ENCODE data around the gene CEP135. TPM values are rescaled to one million over a fixed set of nuclear protein-coding genes. Genes with fewer than 3 reads are reported as not detected.
"Not testable (repeated sequence)": the region's sequence is repeated elsewhere in the genome, so short reads cannot be mapped to it uniquely, and the experiment has no call there.

Gene CEP135
- polyA plus RNA-seq, 1 of the 3 experiments (the other 2 are of a cell fraction): 1.6 TPM

GRCh38 chr4:55932511-55932910 lies 16.2 kb upstream of the CEP135 start:
- no peak overlapping the region for H3K9ac ChIP-seq
- ChIA-PET CTCF (interaction anchor here (0.9 to 4.8 kb wide), 3 partner anchors 16 to 207 kb away, joined by 3 to 33 read pairs (median 5); partner anchors contain the start of gene CEP135), POLR2A (no interaction called here)
- H3K79me2 ChIP-seq (ENCODE audit: insufficient read depth): no peaks in the 10 kb centered on the region
- H3F3A ChIP-seq (replicated peaks; ENCODE audit: insufficient read depth): no peaks in the 10 kb centered on the region
- no peak for DNase-seq
- H3K36me3 ChIP-seq (replicated peaks in 1 of 2; ENCODE audit: control insufficient read depth in 1 of 2, insufficient read depth in 2 of 2, low read length in 1 of 2): no peaks in the 10 kb centered on the region
- no peak overlapping the region for H2AFZ ChIP-seq (ENCODE audit: low read depth)
- H3K9me3 ChIP-seq: peaks cover 5% of the 10 kb centered on the region; the same call in 1 of the 2 replicates
- no peaks in the 10 kb centered on the region for H3K9me2 ChIP-seq
- H4K20me1 ChIP-seq (ENCODE audit: insufficient read depth): no peaks in the 10 kb centered on the region
- WGBS (ENCODE audit: low lambda C conversion rate): 92% methylated on average over 3 of the region's 3 CpGs
- no peak overlapping the region for H3K4me2 ChIP-seq
- TF ChIP-seq PBX3 (IDR thresholded peaks at IDR 0.05) (no peak), POLR2AphosphoS5 (IDR thresholded peaks at IDR 0.05; ENCODE audit: low read depth, low read length) (no peak), FOSL2 (IDR thresholded peaks at IDR 0.05; ENCODE audit: borderline replicate concordance, low read depth) (no peak), MXI1 (IDR thresholded peaks at IDR 0.05; ENCODE audit: low read depth, low read length) (no peak), JUND (IDR thresholded peaks at IDR 0.05) (no peak), FOXJ3 (CRISPR knock-in tag; IDR thresholded peaks at IDR 0.05) (no peak), USF2 (IDR thresholded peaks at IDR 0.05; ENCODE audit: borderline replicate concordance, low read depth, low read length) (no peak), NRF1 (IDR thresholded peaks at IDR 0.05; ENCODE audit: low read depth, low read length) (no peak), EP300 (IDR thresholded peaks at IDR 0.05; ENCODE audit: borderline replicate concordance in 1 of 2, low read depth in 1 of 2, low read length in 1 of 2) (no peak), NFIC (IDR thresholded peaks at IDR 0.05; ENCODE audit: borderline replicate concordance) (no peak)
- no peaks in the 10 kb centered on the region for H3K4me1 ChIP-seq (ENCODE audit: control insufficient read depth in 1 of 2, insufficient read depth in 2 of 2, low read depth in 1 of 2, low read length in 1 of 2)
- no peak overlapping the region for H3K27ac ChIP-seq (ENCODE audit: low read depth in 2 of 2, low read length in 1 of 2)
- no peaks in the 10 kb centered on the region for H3K27me3 ChIP-seq (ENCODE audit: insufficient read depth)
- no peak overlapping the region for H3K4me3 ChIP-seq (ENCODE audit: low read depth in 2 of 2, low read length in 1 of 2)

DNA sequence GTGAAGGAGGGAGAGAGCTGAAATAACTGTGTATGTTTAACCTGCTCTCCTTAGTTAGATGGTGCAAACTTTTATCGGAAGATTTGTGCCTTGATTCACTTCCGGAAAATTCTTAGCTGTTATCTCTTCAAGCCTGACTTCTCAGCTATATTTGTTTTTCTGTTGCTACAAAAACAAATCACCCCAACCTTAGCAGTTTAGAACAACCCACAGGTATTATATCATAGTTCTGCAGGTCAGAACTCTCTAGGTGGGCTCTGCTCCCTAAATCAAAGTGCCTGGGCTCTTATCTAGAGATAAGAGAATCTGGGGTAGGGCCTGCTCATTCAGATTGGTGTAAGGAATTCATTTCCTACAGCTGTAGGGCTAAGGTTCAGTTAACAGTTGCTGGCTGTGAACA lies 15.1 kb upstream of the CEP135 start:
- Histone ChIP-seq H4K20me1 (ENCODE audit: insufficient read depth) (no peaks in the 10 kb centered on the region), H3K4me2 (no peak overlapping the region), H3K9me2 (no peaks in the 10 kb centered on the region), H3K79me2 (ENCODE audit: insufficient read depth) (no peaks in the 10 kb centered on the region), H3F3A (replicated peaks; ENCODE audit: insufficient read depth) (no peaks in the 10 kb centered on the region), H3K36me3 (replicated peaks in 1 of 2; ENCODE audit: control insufficient read depth in 1 of 2, insufficient read depth in 2 of 2, low read length in 1 of 2) (no peaks in the 10 kb centered on the region), H3K9ac (no peak overlapping the region), H3K4me3 (ENCODE audit: low read depth in 2 of 2, low read length in 1 of 2) (no peak overlapping the region), H3K9me3 (peaks cover 5% of the 10 kb centered on the region; the same call in 1 of the 2 replicates), H3K27me3 (ENCODE audit: insufficient read depth) (no peaks in the 10 kb centered on the region), H3K4me1 (ENCODE audit: control insufficient read depth in 1 of 2, insufficient read depth in 2 of 2, low read depth in 1 of 2, low read length in 1 of 2) (no peaks in the 10 kb centered on the region), H2AFZ (ENCODE audit: low read depth) (no peak overlapping the region), H3K27ac (ENCODE audit: low read depth in 2 of 2, low read length in 1 of 2) (no peak overlapping the region)
- WGBS (ENCODE audit: low lambda C conversion rate): 87% methylated on average over 2 of the region's 2 CpGs
- DNase-seq: no peak
- CTCF ChIA-PET: interaction anchor here (0.6 to 4.8 kb wide), 4 partner anchors 10 to 27 kb away, joined by 3 to 33 read pairs (median 3); partner anchors contain the start of gene CEP135
- POLR2A ChIA-PET: no interaction called here
- TF ChIP-seq FOXJ3 (CRISPR knock-in tag; IDR thresholded peaks at IDR 0.05) (no peak), ELF1 (IDR thresholded peaks at IDR 0.05) (no peak)

DNA sequence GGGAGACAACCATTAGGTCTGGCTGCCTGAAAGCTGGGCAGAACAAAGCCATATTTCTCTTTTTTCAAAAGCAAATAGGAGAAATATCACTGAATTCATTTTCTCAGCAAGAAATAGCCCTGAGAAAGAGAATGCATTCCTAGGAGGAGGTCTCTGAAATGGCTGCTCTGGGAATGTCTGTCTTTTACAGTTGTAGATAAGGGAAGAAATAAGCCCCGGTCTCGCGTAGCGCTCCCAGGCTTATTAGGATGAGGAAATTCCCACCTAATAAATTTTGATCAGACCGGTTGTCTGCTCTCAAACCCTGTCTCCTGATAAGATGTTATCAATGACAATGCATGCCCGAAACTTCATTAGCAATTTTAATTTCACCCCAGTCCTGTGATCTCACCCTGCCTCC lies 12.8 kb upstream of the CEP135 start:
- H3K4me1 ChIP-seq (ENCODE audit: control insufficient read depth in 1 of 2, insufficient read depth in 2 of 2, low read depth in 1 of 2, low read length in 1 of 2); H3K9ac ChIP-seq; H3K36me3 ChIP-seq (replicated peaks in 1 of 2; ENCODE audit: control insufficient read depth in 1 of 2, insufficient read depth in 2 of 2, low read length in 1 of 2); H3K9me2 ChIP-seq; H3K9me3 ChIP-seq; DNase-seq; POLR2A ChIA-PET; H3K27ac ChIP-seq (ENCODE audit: low read depth in 2 of 2, low read length in 1 of 2); H3K4me3 ChIP-seq (ENCODE audit: low read depth in 2 of 2, low read length in 1 of 2); H2AFZ ChIP-seq (ENCODE audit: low read depth); H3K4me2 ChIP-seq; H4K20me1 ChIP-seq (ENCODE audit: insufficient read depth); H3F3A ChIP-seq (replicated peaks; ENCODE audit: insufficient read depth); H3K27me3 ChIP-seq (ENCODE audit: insufficient read depth); H3K79me2 ChIP-seq (ENCODE audit: insufficient read depth): not testable (repeated sequence)
- 86% methylated on average over 6 of the region's 6 CpGs for WGBS (ENCODE audit: low lambda C conversion rate)
- CTCF ChIA-PET: interaction anchor here (4.8 kb wide), 1 partner anchor 12 kb away, joined by 33 read pairs; the partner anchor contains the start of gene CEP135

All from SK-N-SH (cell line).